H1 (cell line): Measurements from ENCODE around the gene SPOPL. TPM values are rescaled to one million over a fixed set of nuclear protein-coding genes. Genes with fewer than 3 reads are reported as not detected.

Experiments used
- CTCF ChIA-PET: fragments of 300-600 bp; sonication (Branson Sonifier 250); formaldehyde crosslinking; loops from one replicate; lab custom pipeline; 2021; ENCODE audit not compliant: partially characterized antibody; lab: Charles Lee
- POLR2A ChIA-PET: fragments of 300-600 bp; sonication (Branson Sonifier 250); formaldehyde crosslinking; loops from one replicate; lab custom pipeline; 2021; ENCODE audit warnings: inconsistent platforms; ENCODE audit not compliant: partially characterized antibody; lab: Charles Lee
- DNase-seq, 2 experiments: peaks; one replicate each; pipeline versions ENCODE4 v3.0.0 to v3.0.0-alpha.2; 2010 to 2022; ENCODE audit warnings: low spot score in 2 of 2, low read depth in 1 of 2, mixed read lengths in 1 of 2
- FAIRE-seq: peaks from 2 replicates; lab custom pipeline; 2011; peaks lifted over from hg19 to GRCh38; lab: Jason Lieb, UNC
- H2AFZ ChIP-seq: 2 replicates; pipeline ENCODE4 v1.8.1; 2012; ENCODE audit warnings: low read length, inconsistent platforms
- H2AK5ac ChIP-seq: 2 replicates; pipeline ENCODE4 v1.6.1; 2013; ENCODE audit warnings: low read depth, low read length
- H2BK120ac ChIP-seq: replicated peaks from 2 replicates; pipeline ENCODE3; 2013; ENCODE audit warnings: low read depth, low read length, inconsistent platforms
- H2BK12ac ChIP-seq: 2 replicates; pipeline ENCODE4 v1.6.1; 2013; ENCODE audit warnings: low read depth, low read length
- H2BK15ac ChIP-seq: 2 replicates; pipeline ENCODE4 v1.6.1; 2013; ENCODE audit warnings: low read length
- H2BK20ac ChIP-seq: 2 replicates; pipeline ENCODE4 v1.6.1; 2013; ENCODE audit warnings: low read length
- H2BK5ac ChIP-seq: 2 replicates; pipeline ENCODE4 v1.6.1; 2013; ENCODE audit warnings: low read depth, low read length
- H3K14ac ChIP-seq: 2 replicates; pipeline ENCODE4 v1.6.1; 2013; ENCODE audit warnings: inconsistent platforms; ENCODE audit not compliant: insufficient read length
- H3K18ac ChIP-seq: 2 replicates; pipeline ENCODE4 v1.6.1; 2013; ENCODE audit warnings: low read length; ENCODE audit errors: extremely low read depth
- H3K23ac ChIP-seq: 2 replicates; pipeline ENCODE4 v1.6.1; 2013; ENCODE audit warnings: inconsistent platforms; ENCODE audit not compliant: insufficient read length
- H3K23me2 ChIP-seq: 2 replicates; pipeline ENCODE4 v1.6.1; 2013; ENCODE audit warnings: low read depth, low read length
- H3K27ac ChIP-seq: 2 replicates; pipeline ENCODE4 v1.6.1; 2011; ENCODE audit warnings: low read depth, low read length, inconsistent platforms
- H3K27me3 ChIP-seq, 4 experiments: replicated peaks in 1 of 4; 1 replicate in 1 of 4; 2 replicates in 3 of 4; pipeline versions ENCODE4 v1.6.1 to v1.8.1; 2011 to 2013; ENCODE audit warnings: low read length in 3 of 4, mild to moderate bottlenecking in 3 of 4, inconsistent platforms in 2 of 4, mixed read lengths in 2 of 4, moderate library complexity in 1 of 4; ENCODE audit not compliant: control insufficient read depth in 3 of 4, insufficient read depth in 3 of 4; ENCODE audit errors: extremely low read depth in 1 of 4
- H3K36me3 ChIP-seq, 4 experiments: 2 replicates each; pipeline versions ENCODE4 v1.6.1 to v1.8.1; 2011 to 2013; ENCODE audit warnings: mild to moderate bottlenecking in 4 of 4, low read length in 3 of 4, moderate library complexity in 2 of 4, control low read depth in 1 of 4, inconsistent platforms in 1 of 4; ENCODE audit not compliant: insufficient read depth in 4 of 4, control insufficient read depth in 2 of 4
- H3K4ac ChIP-seq: replicated peaks from 2 replicates; pipeline ENCODE3; 2013; ENCODE audit warnings: low read length, low read depth, mixed read lengths, inconsistent platforms; ENCODE audit not compliant: insufficient read length
- H3K4me1 ChIP-seq, 4 experiments: replicated peaks in 1 of 4; 1 replicate in 1 of 4; 2 replicates in 3 of 4; pipeline versions ENCODE4 v1.6.1 to v1.8.1; 2011 to 2013; ENCODE audit warnings: low read length in 3 of 4, inconsistent platforms in 2 of 4, mixed read lengths in 1 of 4; ENCODE audit not compliant: insufficient read depth in 4 of 4, control insufficient read depth in 3 of 4
- H3K4me2 ChIP-seq, 2 experiments: 2 replicates each; pipeline versions ENCODE4 v1.6.1 to v1.8.1; 2011 to 2013; ENCODE audit warnings: low read depth in 2 of 2, low read length in 2 of 2, control low read depth in 1 of 2, inconsistent platforms in 1 of 2, mild to moderate bottlenecking in 1 of 2; ENCODE audit not compliant: insufficient read depth in 1 of 2
- H3K4me3 ChIP-seq, 4 experiments: fragments of 200-600, 300-600 bp in 1 of 4; sonication (generic), shearing (Covaris generic), sonication (Bioruptor Twin) in 1 of 4; 2 replicates each; pipeline versions ENCODE4 v1.5.1 to v1.8.1; 2011 to 2016; ENCODE audit warnings: low read length in 4 of 4, low read depth in 3 of 4, control low read depth in 2 of 4, inconsistent platforms in 2 of 4, mild to moderate bottlenecking in 2 of 4, mixed read lengths in 1 of 4, moderate library complexity in 1 of 4; ENCODE audit not compliant: insufficient read depth in 2 of 4; ENCODE audit errors: extremely low read depth in 1 of 4
- H3K56ac ChIP-seq: replicated peaks from 2 replicates; pipeline ENCODE3; 2013; ENCODE audit warnings: low read depth, mild to moderate bottlenecking, mixed read lengths, low read length, inconsistent platforms; ENCODE audit not compliant: insufficient read length
- H3K79me1 ChIP-seq: 2 replicates; pipeline ENCODE4 v1.6.1; 2013; ENCODE audit warnings: low read depth, low read length, control low read depth
- H3K79me2 ChIP-seq, 2 experiments: 2 replicates each; pipeline versions ENCODE4 v1.6.1 to v1.8.1; 2012 to 2013; ENCODE audit warnings: low read length in 2 of 2, mild to moderate bottlenecking in 2 of 2, inconsistent platforms in 1 of 2; ENCODE audit not compliant: insufficient read depth in 2 of 2, control insufficient read depth in 1 of 2
- H3K9ac ChIP-seq, 4 experiments: replicated peaks in 1 of 4; 1 replicate in 1 of 4; 2 replicates in 3 of 4; pipeline versions ENCODE4 v1.6.1 to v1.8.1; 2011 to 2013; ENCODE audit warnings: low read depth in 3 of 4, low read length in 3 of 4, control low read depth in 2 of 4, mild to moderate bottlenecking in 2 of 4, moderate library complexity in 2 of 4, inconsistent platforms in 1 of 4; ENCODE audit errors: extremely low read depth in 1 of 4
- H3K9me3 ChIP-seq, 2 experiments: 2 replicates each; pipeline versions ENCODE4 v1.6.1 to v1.8.1; 2012 to 2013; ENCODE audit warnings: mild to moderate bottlenecking in 2 of 2, moderate library complexity in 2 of 2, control low read depth in 1 of 2, inconsistent platforms in 1 of 2, low read depth in 1 of 2, low read length in 1 of 2, mixed read lengths in 1 of 2; ENCODE audit not compliant: insufficient read depth in 2 of 2
- H4K20me1 ChIP-seq, 2 experiments: replicated peaks in 1 of 2; 2 replicates each; pipeline versions ENCODE3 to v1.8.1; 2011 to 2013; ENCODE audit warnings: inconsistent platforms in 2 of 2, low read length in 2 of 2, mild to moderate bottlenecking in 1 of 2; ENCODE audit not compliant: insufficient read depth in 2 of 2, control insufficient read depth in 1 of 2
- H4K5ac ChIP-seq: 2 replicates; pipeline ENCODE4 v1.6.1; 2013; ENCODE audit warnings: low read length, low read depth, mixed read lengths, inconsistent platforms; ENCODE audit not compliant: insufficient read length
- H4K8ac ChIP-seq: 2 replicates; pipeline ENCODE4 v1.8.0; 2013; ENCODE audit warnings: mild to moderate bottlenecking, moderate library complexity, low read length, inconsistent platforms; ENCODE audit not compliant: insufficient read depth; ENCODE audit errors: extremely low read depth
- H4K91ac ChIP-seq: replicated peaks from 2 replicates; pipeline ENCODE3; 2013; ENCODE audit warnings: low read length, mixed read lengths, inconsistent platforms; ENCODE audit not compliant: insufficient read length
- HDAC2 ChIP-seq, 2 experiments: fragments of 300-600 bp in 1 of 2; sonication (generic) in 1 of 2; IDR thresholded peaks; 2 replicates each; pipeline ENCODE4 v1.6.1; 2011 to 2012; ENCODE audit warnings: low read depth in 2 of 2, low read length in 2 of 2, mild to moderate bottlenecking in 2 of 2, moderate library complexity in 2 of 2, borderline replicate concordance in 1 of 2, inconsistent platforms in 1 of 2
- MAFK ChIP-seq: IDR thresholded peaks from 2 replicates; pipeline ENCODE4 v1.6.1; 2012; ENCODE audit warnings: low read depth, mild to moderate bottlenecking, improper control_type of control experiment, low read length
- POLR2AphosphoS5 ChIP-seq: IDR thresholded peaks from 2 replicates; pipeline ENCODE4 v1.6.1; 2011; ENCODE audit warnings: low read depth, low read length
- RAD21 ChIP-seq, 2 experiments: IDR thresholded peaks in 1 of 2; conservative IDR thresholded peaks in 1 of 2; 2 replicates each; pipeline ENCODE4 v1.6.1; 2011; ENCODE audit warnings: low read depth in 2 of 2, low read length in 2 of 2, improper control_type of control experiment in 1 of 2, inconsistent platforms in 1 of 2, mild to moderate bottlenecking in 1 of 2, moderate library complexity in 1 of 2
- RBBP5 ChIP-seq: IDR thresholded peaks from 2 replicates; pipeline ENCODE4 v1.7.1; 2012; ENCODE audit warnings: low read depth, mild to moderate bottlenecking, inconsistent platforms, low read length, moderate library complexity, borderline replicate concordance
- SAP30 ChIP-seq: fragments of 300-600 bp; sonication (generic); IDR thresholded peaks from 2 replicates; pipeline ENCODE4 v1.7.1; 2012; ENCODE audit warnings: low read length, moderate library complexity, mild to moderate bottlenecking, inconsistent platforms; ENCODE audit not compliant: insufficient read depth, insufficient replicate concordance
- SIRT6 ChIP-seq: IDR thresholded peaks from one replicate; pipeline ENCODE4 v1.7.1; 2012; ENCODE audit warnings: low read length, inconsistent platforms
- SP2 ChIP-seq: IDR thresholded peaks from 2 replicates; pipeline ENCODE4 v1.6.1; 2012; ENCODE audit warnings: mild to moderate bottlenecking, low read length, inconsistent platforms
- USF2 ChIP-seq: IDR thresholded peaks from 2 replicates; pipeline ENCODE4 v1.6.1; 2011; ENCODE audit warnings: low read length, improper control_type of control experiment
- ZNF274 ChIP-seq: IDR thresholded peaks from 2 replicates; pipeline ENCODE4 v1.7.0; 2012; ENCODE audit warnings: low read length, borderline replicate concordance; ENCODE audit errors: extremely low read depth
- WGBS, 2 experiments: shearing (Covaris generic) in 1 of 2; methylation state at CpG; one replicate each; pipeline versions ENCODE4 v1.1.6 to v1.1.7; 2013 to 2015; ENCODE audit warnings: low lambda C conversion rate in 2 of 2, mixed read lengths in 2 of 2, inconsistent platforms in 1 of 2, low coverage in 1 of 2, missing lambda C conversion rate in 1 of 2; ENCODE audit not compliant: insufficient replicate concordance in 2 of 2, insufficient coverage in 1 of 2, insufficient read length in 1 of 2; ENCODE audit errors: extremely low coverage in 1 of 2, missing lambda C conversion rate in 1 of 2; 5-methylcytosine and 5-hydroxymethylcytosine counted together
- polyA plus RNA-seq, 7 experiments: library from polyadenylated mRNA; depleted of rRNA in 3 of 7; stranded (reverse) in 5 of 7; unstranded in 2 of 7; fragments of >200 nt in 5 of 7; fragments of 200-250 nt in 2 of 7; gene quantifications; 1 replicate in 5 of 7; 2 replicates in 1 of 7; 4 replicates in 1 of 7; pipeline versions ENCODE4 v1.2.1 to v1.2.3, GENCODE V29; 2011 to 2013; ENCODE audit warnings: missing spikeins in 2 of 7, mixed read lengths in 2 of 7
- total RNA-seq: library from RNA; stranded (reverse); fragmentation: NEBNext Ultra II Directional; extraction: Animal tissue kit (Norgen Biotek cat#: 25700); gene quantifications from 2 replicates; pipeline ENCODE4 v1.2.1, GENCODE V29; 2021
- TF ChIP-seq, protein P1 (sequence below): IDR thresholded peaks from 2 replicates; pipeline ENCODE4 v1.6.1; 2012; ENCODE audit warnings: low read length, inconsistent platforms

Gene SPOPL
- total and polyA plus RNA-seq, 2 of the 8 experiments (the other 6 are each of a cell fraction or from before 2014, with no cell fraction given): 1.9 to 14.5 TPM

DNA sequence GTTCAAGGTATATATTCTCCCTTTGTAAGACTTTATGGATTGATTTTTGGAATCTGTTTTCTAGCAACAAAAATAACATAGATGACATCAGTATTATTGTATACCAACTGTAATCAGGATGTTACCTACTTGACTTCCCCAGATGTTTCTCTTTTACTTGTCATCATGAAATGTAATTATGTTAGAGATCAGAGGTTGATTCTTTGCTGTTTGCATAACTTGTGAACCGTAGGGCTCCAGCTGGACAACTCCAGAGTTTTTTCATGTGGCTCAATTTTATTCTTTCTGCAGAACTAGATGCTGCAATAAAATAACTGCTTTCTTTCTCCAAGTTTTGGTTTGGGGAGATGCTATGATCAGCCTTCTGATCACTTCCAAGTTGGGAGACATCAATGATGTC, 58.1 kb downstream of the SPOPL start:
- H3K56ac ChIP-seq: no peak overlapping the region
- no peaks in the 10 kb centered on the region for H3K23me2 ChIP-seq
- WGBS, 2 experiments: 91% methylated on average over 1 of the region's 1 CpG; no CpG with 5 or more reads in 1 of the 2 experiments
- no peak overlapping the region for H2BK12ac ChIP-seq
- H3K27me3 ChIP-seq: no peaks in the 10 kb centered on the region
- H2AFZ ChIP-seq: no peak overlapping the region
- no peak overlapping the region for H3K27ac ChIP-seq
- no peak for DNase-seq
- no peaks in the 10 kb centered on the region for H4K20me1 ChIP-seq
- no peaks in the 10 kb centered on the region for H3K79me2 ChIP-seq
- no peak overlapping the region for H4K8ac ChIP-seq
- H4K5ac ChIP-seq: no peak overlapping the region
- H2AK5ac ChIP-seq: no peak overlapping the region
- H3K14ac ChIP-seq: no peak overlapping the region
- no peak overlapping the region for H3K4ac ChIP-seq
- no peak overlapping the region for H2BK5ac ChIP-seq
- peaks cover 0 to 24% (median 5%) of the 10 kb centered on the region in 4 experiments; a peak in 5 of 8 replicates for H3K36me3 ChIP-seq
- FAIRE-seq: no peak
- no peak overlapping the region for H3K4me2 ChIP-seq
- no peak overlapping the region for H2BK15ac ChIP-seq
- H2BK20ac ChIP-seq: no peak overlapping the region
- H4K91ac ChIP-seq: no peak overlapping the region
- no peak overlapping the region for H3K9ac ChIP-seq
- H3K18ac ChIP-seq: no peak overlapping the region
- POLR2A ChIA-PET: no interaction called here
- H3K9me3 ChIP-seq: no peaks in the 10 kb centered on the region
- CTCF ChIA-PET: interaction anchor here (0.8 kb wide), 1 partner anchor 673 kb away, joined by 3 read pairs; no protein-coding TSS in a partner anchor
- no peak overlapping the region for H3K4me3 ChIP-seq
- no peaks in the 10 kb centered on the region for H3K4me1 ChIP-seq
- H2BK120ac ChIP-seq: no peak overlapping the region
- H3K23ac ChIP-seq: no peak overlapping the region
- H3K79me1 ChIP-seq: no peaks in the 10 kb centered on the region
- TF ChIP-seq SP2 (no peak), SIRT6 (no peak), HDAC2 (IDR thresholded peaks at IDR 0.05; ENCODE audit: borderline replicate concordance in 1 of 2, low read depth in 2 of 2, low read length in 2 of 2) (no peak), SAP30 (no peak), RBBP5 (no peak), POLR2AphosphoS5 (no peak), ZNF274 (no peak), RAD21 (IDR thresholded peaks at IDR 0.05 in 1 of 2, conservative IDR thresholded peaks at IDR 0.05 in 1 of 2; ENCODE audit: low read depth in 2 of 2, low read length in 2 of 2) (no peak), MAFK (no peak), USF2 (no peak)
- TF ChIP-seq, protein P1, sequence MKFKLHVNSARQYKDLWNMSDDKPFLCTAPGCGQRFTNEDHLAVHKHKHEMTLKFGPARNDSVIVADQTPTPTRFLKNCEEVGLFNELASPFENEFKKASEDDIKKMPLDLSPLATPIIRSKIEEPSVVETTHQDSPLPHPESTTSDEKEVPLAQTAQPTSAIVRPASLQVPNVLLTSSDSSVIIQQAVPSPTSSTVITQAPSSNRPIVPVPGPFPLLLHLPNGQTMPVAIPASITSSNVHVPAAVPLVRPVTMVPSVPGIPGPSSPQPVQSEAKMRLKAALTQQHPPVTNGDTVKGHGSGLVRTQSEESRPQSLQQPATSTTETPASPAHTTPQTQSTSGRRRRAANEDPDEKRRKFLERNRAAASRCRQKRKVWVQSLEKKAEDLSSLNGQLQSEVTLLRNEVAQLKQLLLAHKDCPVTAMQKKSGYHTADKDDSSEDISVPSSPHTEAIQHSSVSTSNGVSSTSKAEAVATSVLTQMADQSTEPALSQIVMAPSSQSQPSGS: no peak
